NCI-H2107 (cell line): ENCODE data around the gene GRIA4.

Experiments used
- DNase-seq: peaks from one replicate; lab custom pipeline; 2025; lab: John Stamatoyannopoulos, UW

GRIA4 gene

GRCh38 chr11:105609832-105610781 lies at the start of gene GRIA4:
TSS of gene GRIA4 (plus strand) at chr11:105610073. CDS start at chr11:105610998, 925 bp downstream.
- DNase-seq: no peak

- no peak for DNase-seq
Observed at GRCh38 chr11:105573091-105573490, 36.8 kb upstream of the GRIA4 start.

GRCh38 chr11:105574974-105575373 lies 34.9 kb upstream of the GRIA4 start:
- DNase-seq: no peak

GRCh38 chr11:105577641-105578040 lies 32.2 kb upstream of the GRIA4 start:
- DNase-seq: no peak

- DNase-seq: no peak
Observed at GRCh38 chr11:105579111-105579510, 30.8 kb upstream of the GRIA4 start.

GRCh38 chr11:105582497-105582896 lies 27.4 kb upstream of the GRIA4 start:
- no peak for DNase-seq

GRCh38 chr11:105588001-105588400 lies 21.9 kb upstream of the GRIA4 start:
- no peak for DNase-seq

- DNase-seq: no peak
Observed at GRCh38 chr11:105589346-105589745, 20.5 kb upstream of the GRIA4 start.

- no peak for DNase-seq
Observed at GRCh38 chr11:105592035-105592434, 17.8 kb upstream of the GRIA4 start.

- no peak for DNase-seq
Observed at GRCh38 chr11:105598371-105598770, 11.5 kb upstream of the GRIA4 start.

- DNase-seq: no peak
Observed at GRCh38 chr11:105603156-105603555, 6.7 kb upstream of the GRIA4 start.

GRCh38 chr11:105609341-105609781 lies 512 bp upstream of the GRIA4 start:
- DNase-seq: no peak

- DNase-seq: no peak
Observed at GRCh38 chr11:105610871-105611571, 1.1 kb downstream of the GRIA4 start.

GRCh38 chr11:105611572-105612441 lies 1.9 kb downstream of the GRIA4 start:
- no peak for DNase-seq

GRCh38 chr11:105612771-105613170 lies 2.9 kb downstream of the GRIA4 start:
- DNase-seq: no peak

GRCh38 chr11:105613183-105613582 lies 3.3 kb downstream of the GRIA4 start:
- DNase-seq: no peak

- DNase-seq: no peak
Observed at GRCh38 chr11:105618343-105618955, 8.6 kb downstream of the GRIA4 start.

GRCh38 chr11:105619556-105619955 lies 9.7 kb downstream of the GRIA4 start:
- DNase-seq: no peak

GRCh38 chr11:105622016-105622415 lies 12.1 kb downstream of the GRIA4 start:
- no peak for DNase-seq

GRCh38 chr11:105632316-105632715 lies 22.4 kb downstream of the GRIA4 start:
- DNase-seq: no peak

GRCh38 chr11:105635466-105635865 lies 25.6 kb downstream of the GRIA4 start:
- no peak for DNase-seq

GRCh38 chr11:105636496-105636895 lies 26.6 kb downstream of the GRIA4 start:
- no peak for DNase-seq
